SK-N-SH (cell line): ENCODE results near the gene JADE3. TPM values are rescaled to one million over a fixed set of nuclear protein-coding genes. Genes with fewer than 3 reads are reported as not detected.

Experiments
- CTCF ChIA-PET: fragments of 300-600, 350-600 bp; formaldehyde crosslinking; extraction: SDS; loops from one replicate; lab custom pipeline; 2021; lab: Yijun Ruan, JAX
- POLR2A ChIA-PET: fragments of 350-600 bp; sonication (Branson Sonifier 250); formaldehyde crosslinking; extraction: SDS; loops from one replicate; lab custom pipeline; 2020; ENCODE audit warnings: antibody characterized with exemption, inconsistent platforms; lab: Yijun Ruan, JAX
- DNase-seq: peaks from one replicate; pipeline ENCODE4 v3.0.0; 2012
- H2AFZ ChIP-seq: fragments of 200-600 bp; sonication (generic); 2 replicates; pipeline ENCODE4 v1.8.1; 2016; ENCODE audit warnings: antibody characterized with exemption, mild to moderate bottlenecking, low read depth
- H3F3A ChIP-seq: fragments of 200-600 bp; sonication (generic); replicated peaks from 2 replicates; pipeline ENCODE3; 2016; ENCODE audit warnings: antibody characterized with exemption, mild to moderate bottlenecking; ENCODE audit not compliant: insufficient read depth
- H3K27ac ChIP-seq, 2 experiments: fragments of 200-500 bp in 1 of 2; fragments of 200-600 bp in 1 of 2; sonication (Bioruptor generic) in 1 of 2; sonication (generic), shearing (Covaris generic) in 1 of 2; 2 replicates each; pipeline versions ENCODE4 v1.5.1 to v1.6.1; 2014 to 2016; ENCODE audit warnings: low read depth in 2 of 2, inconsistent platforms in 1 of 2, low read length in 1 of 2, mild to moderate bottlenecking in 1 of 2, mixed read lengths in 1 of 2
- H3K27me3 ChIP-seq: fragments of 200-600 bp; sonication (generic), shearing (Covaris generic); 2 replicates; pipeline ENCODE4 v1.6.1; 2016; ENCODE audit warnings: mixed run types; ENCODE audit not compliant: insufficient read depth
- H3K36me3 ChIP-seq, 2 experiments: fragments of 200-500 bp in 1 of 2; fragments of 200-600 bp in 1 of 2; sonication (Bioruptor generic) in 1 of 2; sonication (generic) in 1 of 2; replicated peaks in 1 of 2; 2 replicates each; pipeline versions ENCODE3 to v1.5.1; 2014 to 2016; ENCODE audit warnings: low read length in 1 of 2, mild to moderate bottlenecking in 1 of 2; ENCODE audit not compliant: insufficient read depth in 2 of 2, control insufficient read depth in 1 of 2
- H3K4me1 ChIP-seq, 2 experiments: fragments of 200-500 bp in 1 of 2; fragments of 200-600 bp in 1 of 2; sonication (Bioruptor generic) in 1 of 2; sonication (generic), shearing (Covaris generic) in 1 of 2; 2 replicates each; pipeline versions ENCODE4 v1.5.1 to v1.6.1; 2014 to 2016; ENCODE audit warnings: low read depth in 1 of 2, low read length in 1 of 2, mixed run types in 1 of 2; ENCODE audit not compliant: insufficient read depth in 2 of 2, control insufficient read depth in 1 of 2
- H3K4me2 ChIP-seq: fragments of 200-600 bp; sonication (generic), shearing (Covaris generic); 2 replicates; pipeline ENCODE4 v1.6.1; 2017; ENCODE audit warnings: mixed run types
- H3K4me3 ChIP-seq, 2 experiments: fragments of 200-500 bp in 1 of 2; fragments of 200-600 bp in 1 of 2; sonication (Bioruptor generic) in 1 of 2; sonication (generic), shearing (Covaris generic) in 1 of 2; 2 replicates each; pipeline versions ENCODE4 v1.5.1 to v1.8.1; 2014 to 2016; ENCODE audit warnings: low read depth in 2 of 2, inconsistent platforms in 1 of 2, low read length in 1 of 2, mild to moderate bottlenecking in 1 of 2, mixed read lengths in 1 of 2, moderate library complexity in 1 of 2
- H3K79me2 ChIP-seq: fragments of 200-600 bp; sonication (generic); 2 replicates; pipeline ENCODE4 v1.8.1; 2017; ENCODE audit warnings: mild to moderate bottlenecking; ENCODE audit not compliant: insufficient read depth
- H3K9ac ChIP-seq: fragments of 200-600 bp; sonication (generic); 2 replicates; pipeline ENCODE4 v1.6.1; 2017; ENCODE audit warnings: mixed run types
- H3K9me2 ChIP-seq: fragments of 200-600 bp; sonication (generic); 2 replicates; pipeline ENCODE4 v1.6.1; 2017; ENCODE audit warnings: mixed run types
- H3K9me3 ChIP-seq: fragments of 200-600 bp; sonication (generic); 2 replicates; pipeline ENCODE4 v1.6.1; 2017; ENCODE audit warnings: mixed run types, mild to moderate bottlenecking, moderate library complexity
- H4K20me1 ChIP-seq: fragments of 200-600 bp; sonication (generic); 2 replicates; pipeline ENCODE4 v1.6.1; 2017; ENCODE audit warnings: mild to moderate bottlenecking, mixed run types; ENCODE audit not compliant: insufficient read depth
- ELF1 ChIP-seq: IDR thresholded peaks from 2 replicates; pipeline ENCODE4 v1.4.0; 2012
- EP300 ChIP-seq, 2 experiments: IDR thresholded peaks; 2 replicates each; pipeline versions ENCODE4 v1.4.0 to v1.6.1; 2012; ENCODE audit warnings: borderline replicate concordance in 1 of 2, low read depth in 1 of 2, low read length in 1 of 2
- FOXJ3 ChIP-seq: sonication (generic); formaldehyde crosslinking; IDR thresholded peaks from 2 replicates; pipeline ENCODE4 v1.5.1; 2020; ENCODE audit warnings: mild to moderate bottlenecking, missing genetic modification reagents
- IRF3 ChIP-seq: fragments of 150-350 bp; IDR thresholded peaks from 2 replicates; pipeline ENCODE4 v1.6.1; 2016; ENCODE audit warnings: mild to moderate bottlenecking, low read depth, low read length
- NRF1 ChIP-seq: IDR thresholded peaks from 2 replicates; pipeline ENCODE4 v1.6.1; 2012; ENCODE audit warnings: low read depth, mild to moderate bottlenecking, low read length
- PBX3 ChIP-seq: IDR thresholded peaks from 2 replicates; pipeline ENCODE4; 2012
- POLR2AphosphoS5 ChIP-seq: IDR thresholded peaks from 2 replicates; pipeline ENCODE4 v1.6.1; 2012; ENCODE audit warnings: low read depth, low read length
- RFX5 ChIP-seq: IDR thresholded peaks from 2 replicates; pipeline ENCODE4 v1.6.1; 2012; ENCODE audit warnings: mild to moderate bottlenecking, improper control_type of control experiment, low read length
- USF1 ChIP-seq: IDR thresholded peaks from 2 replicates; pipeline ENCODE4 v1.4.0; 2012; ENCODE audit warnings: low read depth, borderline replicate concordance
- YY1 ChIP-seq: IDR thresholded peaks from 2 replicates; pipeline ENCODE4 v1.4.0; 2012; ENCODE audit warnings: low read depth, mild to moderate bottlenecking
- ZBTB33 ChIP-seq: IDR thresholded peaks from 2 replicates; pipeline ENCODE4 v1.4.0; 2012; ENCODE audit warnings: low read depth, borderline replicate concordance
- WGBS: methylation state at CpG from one replicate; pipeline ENCODE4 v1.1.6; 2017; ENCODE audit warnings: low lambda C conversion rate; 5-methylcytosine and 5-hydroxymethylcytosine counted together
- polyA plus RNA-seq, 3 experiments: library from polyadenylated mRNA; depleted of rRNA; stranded (reverse); fragments of >200 nt; gene quantifications; 2 replicates each; pipeline ENCODE4 v1.2.3, GENCODE V29; 2012
- TF ChIP-seq, protein P1 (sequence below): IDR thresholded peaks from 2 replicates; pipeline ENCODE4 v1.6.1; 2012; ENCODE audit warnings: mild to moderate bottlenecking, low read depth, low read length, moderate library complexity

The JADE3 gene
- polyA plus RNA-seq, 1 of the 3 experiments (the other 2 are of a cell fraction): 3.0 TPM

DNA sequence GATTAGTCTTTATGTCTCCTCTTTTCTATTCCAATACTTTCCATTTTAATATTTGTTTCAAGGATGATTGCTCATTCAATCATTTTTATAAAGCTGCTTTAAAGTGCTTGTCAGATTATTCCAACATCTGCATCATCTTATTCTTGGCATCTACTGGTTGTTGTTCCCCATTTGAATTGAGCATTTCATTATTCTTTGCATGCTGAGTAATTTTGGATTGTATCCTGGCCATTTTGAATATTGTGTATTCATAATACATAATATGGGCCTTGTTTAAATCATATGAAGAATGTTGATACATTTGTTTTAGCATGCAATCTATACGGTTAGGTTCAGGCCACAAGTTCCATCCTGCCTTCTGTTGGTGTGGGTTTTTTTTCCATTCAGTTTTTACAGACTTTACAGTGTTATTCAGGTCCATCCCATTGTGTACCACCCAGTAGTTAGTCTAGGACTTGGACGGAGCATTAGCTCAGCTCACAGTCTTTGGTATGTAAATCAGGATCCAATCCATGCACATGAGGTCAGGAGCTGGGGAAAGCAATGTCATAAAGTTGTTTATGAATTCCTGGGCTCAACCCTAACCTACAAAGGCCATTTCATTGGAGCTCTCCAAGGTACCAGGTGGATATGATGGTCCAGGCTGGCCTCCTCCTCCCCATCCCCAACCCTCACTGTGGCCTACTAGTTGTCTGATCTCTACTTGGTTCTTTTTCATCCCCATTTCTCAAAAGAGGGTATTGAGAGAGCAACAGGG is 186.3 kb downstream of the JADE3 start:
- CTCF ChIA-PET: interaction anchor here (0.7 kb wide), 1 partner anchor 140 kb away, joined by 4 read pairs; no protein-coding TSS in a partner anchor
- H3K36me3 ChIP-seq: no peaks in the 10 kb centered on the region
- H3K9ac ChIP-seq: no peak overlapping the region
- no peak overlapping the region for H3K4me3 ChIP-seq
- H3K9me3 ChIP-seq: no peaks in the 10 kb centered on the region
- POLR2A ChIA-PET: no interaction called here
- no peaks in the 10 kb centered on the region for H3K9me2 ChIP-seq
- no peak overlapping the region for H3K4me2 ChIP-seq
- H3K27ac ChIP-seq: no peak overlapping the region
- no peaks in the 10 kb centered on the region for H3K79me2 ChIP-seq
- TF ChIP-seq, protein P1, sequence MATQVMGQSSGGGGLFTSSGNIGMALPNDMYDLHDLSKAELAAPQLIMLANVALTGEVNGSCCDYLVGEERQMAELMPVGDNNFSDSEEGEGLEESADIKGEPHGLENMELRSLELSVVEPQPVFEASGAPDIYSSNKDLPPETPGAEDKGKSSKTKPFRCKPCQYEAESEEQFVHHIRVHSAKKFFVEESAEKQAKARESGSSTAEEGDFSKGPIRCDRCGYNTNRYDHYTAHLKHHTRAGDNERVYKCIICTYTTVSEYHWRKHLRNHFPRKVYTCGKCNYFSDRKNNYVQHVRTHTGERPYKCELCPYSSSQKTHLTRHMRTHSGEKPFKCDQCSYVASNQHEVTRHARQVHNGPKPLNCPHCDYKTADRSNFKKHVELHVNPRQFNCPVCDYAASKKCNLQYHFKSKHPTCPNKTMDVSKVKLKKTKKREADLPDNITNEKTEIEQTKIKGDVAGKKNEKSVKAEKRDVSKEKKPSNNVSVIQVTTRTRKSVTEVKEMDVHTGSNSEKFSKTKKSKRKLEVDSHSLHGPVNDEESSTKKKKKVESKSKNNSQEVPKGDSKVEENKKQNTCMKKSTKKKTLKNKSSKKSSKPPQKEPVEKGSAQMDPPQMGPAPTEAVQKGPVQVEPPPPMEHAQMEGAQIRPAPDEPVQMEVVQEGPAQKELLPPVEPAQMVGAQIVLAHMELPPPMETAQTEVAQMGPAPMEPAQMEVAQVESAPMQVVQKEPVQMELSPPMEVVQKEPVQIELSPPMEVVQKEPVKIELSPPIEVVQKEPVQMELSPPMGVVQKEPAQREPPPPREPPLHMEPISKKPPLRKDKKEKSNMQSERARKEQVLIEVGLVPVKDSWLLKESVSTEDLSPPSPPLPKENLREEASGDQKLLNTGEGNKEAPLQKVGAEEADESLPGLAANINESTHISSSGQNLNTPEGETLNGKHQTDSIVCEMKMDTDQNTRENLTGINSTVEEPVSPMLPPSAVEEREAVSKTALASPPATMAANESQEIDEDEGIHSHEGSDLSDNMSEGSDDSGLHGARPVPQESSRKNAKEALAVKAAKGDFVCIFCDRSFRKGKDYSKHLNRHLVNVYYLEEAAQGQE: peak; percentile 88
- no peak for TF ChIP-seq RFX5
- 48% methylated on average over 2 of the region's 2 CpGs for WGBS
- no peaks in the 10 kb centered on the region for H3K4me1 ChIP-seq
- H4K20me1 ChIP-seq: no peaks in the 10 kb centered on the region
- H3K27me3 ChIP-seq: peaks cover 9% of the 10 kb centered on the region; the same call in 1 of the 2 replicates
- DNase-seq: no peak
- H3F3A ChIP-seq: no peaks in the 10 kb centered on the region
- H2AFZ ChIP-seq: no peak overlapping the region

GRCh38 chrX:47101206-47101605 is 189.0 kb downstream of the JADE3 start:
- H3K36me3 ChIP-seq: no peaks in the 10 kb centered on the region
- no peaks in the 10 kb centered on the region for H3F3A ChIP-seq
- H3K9ac ChIP-seq: no peak overlapping the region
- POLR2A ChIA-PET: no interaction called here
- CTCF ChIA-PET: no interaction called here
- H3K27ac ChIP-seq: no peak overlapping the region
- no peaks in the 10 kb centered on the region for H3K79me2 ChIP-seq
- H4K20me1 ChIP-seq: no peaks in the 10 kb centered on the region
- no peaks in the 10 kb centered on the region for H3K4me1 ChIP-seq
- no peaks in the 10 kb centered on the region for H3K9me3 ChIP-seq
- H3K27me3 ChIP-seq: no peaks in the 10 kb centered on the region; the same call in 1 of the 2 replicates
- H2AFZ ChIP-seq: no peak overlapping the region
- H3K9me2 ChIP-seq: no peaks in the 10 kb centered on the region
- WGBS: 20% methylated on average over 4 of the region's 4 CpGs
- H3K4me2 ChIP-seq: no peak overlapping the region
- no peak for DNase-seq
- no peak overlapping the region for H3K4me3 ChIP-seq
- TF ChIP-seq ZBTB33: no peak
- no peak for TF ChIP-seq YY1
- TF ChIP-seq PBX3: no peak
- TF ChIP-seq, protein P1: no peak
- no peak for TF ChIP-seq NRF1
- no peak for TF ChIP-seq RFX5
- no peak for TF ChIP-seq USF1
- no peak for TF ChIP-seq IRF3
- no peak for TF ChIP-seq EP300 (IDR thresholded peaks at IDR 0.05; ENCODE audit: borderline replicate concordance in 1 of 2, low read depth in 1 of 2, low read length in 1 of 2)
- no peak for TF ChIP-seq FOXJ3 (CRISPR knock-in tag)
- TF ChIP-seq POLR2AphosphoS5: no peak
- TF ChIP-seq ELF1: no peak
